ENCODE measurements around the gene ZDHHC3.
"Not testable (repeated sequence)": the region's sequence is repeated elsewhere in the genome, so short reads cannot be mapped to it uniquely, and the experiment has no call there.

ZDHHC3 gene

DNA sequence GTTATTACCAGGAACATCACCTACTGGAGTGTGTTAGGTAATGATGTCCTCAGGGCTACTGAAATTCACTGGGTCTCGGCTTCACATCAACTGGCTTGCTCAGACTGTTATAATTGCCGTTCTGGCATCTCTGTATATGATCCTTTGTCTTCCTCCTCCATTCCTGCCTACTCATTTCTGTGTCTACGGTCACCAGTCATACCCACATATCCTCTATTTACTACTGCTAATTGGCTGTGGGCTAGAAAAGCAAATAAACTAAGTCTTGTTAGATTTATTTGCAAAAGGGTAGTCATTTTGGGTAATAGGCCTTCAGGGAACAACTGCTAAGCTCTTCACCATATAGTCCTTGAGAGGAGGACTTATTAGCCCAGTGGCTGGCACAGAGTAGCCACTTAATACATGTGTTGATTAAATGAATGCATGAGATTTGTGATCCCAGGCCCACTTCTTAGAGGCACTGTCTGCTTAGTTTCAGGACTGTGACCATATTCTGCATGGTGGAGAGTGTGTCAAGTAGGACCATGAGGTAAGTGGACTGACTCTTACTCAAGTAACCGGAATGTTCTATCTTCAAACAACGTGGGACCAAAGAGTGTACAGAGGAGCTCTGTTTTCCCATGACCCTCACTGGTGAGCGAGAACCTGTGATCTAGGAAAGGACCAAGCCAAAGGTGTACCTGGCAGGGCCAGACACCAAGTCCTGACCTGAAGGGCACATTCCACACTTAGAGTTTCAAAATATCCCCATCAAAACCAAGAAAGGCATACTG lies 13.2 kb downstream of the ZDHHC3 start:
- H3K27ac Mint-ChIP-seq: no peak overlapping the region

DNA sequence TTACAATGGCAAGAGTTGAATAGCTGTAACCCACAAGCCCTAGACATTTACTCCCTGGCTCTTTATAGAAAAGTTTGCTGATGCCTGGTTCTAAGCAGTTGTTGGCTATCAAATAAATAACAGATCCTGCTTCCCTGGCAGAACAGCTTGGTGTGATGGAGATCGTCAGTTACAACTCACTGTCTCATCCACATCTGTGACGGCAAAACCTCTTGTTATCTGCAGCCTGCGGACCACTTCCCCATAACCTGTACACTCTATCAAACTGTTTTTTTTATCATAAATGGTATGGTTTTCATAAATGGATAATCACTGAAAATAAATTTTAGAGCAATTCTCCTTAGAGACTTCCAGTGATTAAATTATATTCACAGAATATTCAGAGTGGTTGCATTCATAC lies 14.1 kb downstream of the ZDHHC3 start:
- Mint-ChIP-seq H3K27ac (no peak overlapping the region), H3K27me3 (no peaks in the 10 kb centered on the region), H3K36me3 (peaks cover 6% of the 10 kb centered on the region), H3K9me3 (ENCODE audit: low read depth) (no peaks in the 10 kb centered on the region), H3K4me1 (ENCODE audit: low read depth) (peaks cover 46% of the 10 kb centered on the region), H3K4me3 (no peak overlapping the region)

More for the DNA sequence above, 13.2 kb downstream of the ZDHHC3 start:
- Mint-ChIP-seq H3K4me3 (no peak overlapping the region), H3K9me3 (ENCODE audit: low read depth) (no peaks in the 10 kb centered on the region), H3K4me1 (ENCODE audit: low read depth) (peaks cover 49% of the 10 kb centered on the region), H3K36me3 (peaks cover 3% of the 10 kb centered on the region), H3K27me3 (no peaks in the 10 kb centered on the region)

DNA sequence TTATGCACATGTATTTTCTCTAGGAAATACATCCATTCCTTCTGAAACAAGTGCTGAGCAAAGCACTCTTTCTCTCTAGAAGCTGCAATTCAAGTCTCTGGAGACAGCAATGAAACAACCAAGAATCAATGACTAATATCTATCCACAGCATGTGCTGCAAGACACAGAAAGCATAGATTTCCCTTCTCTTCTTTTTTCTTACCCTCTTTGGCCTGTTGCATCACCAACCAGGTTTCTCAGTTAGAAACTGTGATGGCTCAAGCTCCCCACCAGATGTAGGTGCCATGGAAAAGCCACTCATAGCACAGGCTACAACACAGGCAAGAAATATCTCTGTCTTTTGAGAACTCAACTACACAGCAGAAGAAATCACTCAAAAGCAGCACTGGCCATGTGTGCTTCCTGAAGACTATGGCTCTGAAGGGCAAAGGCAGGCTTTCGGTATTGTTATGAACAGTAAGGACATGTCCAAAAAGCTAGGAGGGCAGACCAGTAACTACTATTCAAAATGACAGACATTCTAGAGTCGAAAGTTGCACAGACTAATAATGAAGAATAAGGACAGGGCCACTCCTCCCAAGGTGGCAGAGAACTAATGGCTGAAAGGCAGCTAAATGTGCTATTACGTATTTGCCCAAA lies 15.5 kb downstream of the ZDHHC3 start:
- Mint-ChIP-seq H3K4me1 (ENCODE audit: low read depth) (peaks cover 38% of the 10 kb centered on the region), H3K27me3 (no peaks in the 10 kb centered on the region), H3K9me3 (ENCODE audit: low read depth) (no peaks in the 10 kb centered on the region), H3K4me3 (no peak overlapping the region), H3K27ac (no peak overlapping the region), H3K36me3 (peaks cover 5% of the 10 kb centered on the region)

DNA sequence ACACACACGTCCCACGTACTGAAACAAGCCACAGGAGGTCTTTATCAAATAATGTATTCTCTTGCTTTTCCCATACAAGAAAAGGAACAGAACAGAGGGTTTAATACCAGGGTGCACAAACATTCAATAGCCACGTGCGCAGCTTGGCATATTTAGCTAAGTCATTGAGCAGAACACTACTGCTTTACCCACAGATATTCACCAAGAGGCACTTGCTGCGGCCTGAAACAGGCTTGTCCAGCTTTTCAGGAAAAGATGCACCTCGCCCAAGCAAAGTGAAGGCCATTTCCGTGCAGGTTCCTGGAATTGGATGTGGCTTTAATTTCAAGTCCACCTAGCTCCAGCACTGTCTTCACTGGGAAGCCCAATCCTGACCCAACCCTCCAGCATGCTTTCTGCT lies 17.6 kb downstream of the ZDHHC3 start:
- Mint-ChIP-seq H3K27ac (no peak overlapping the region), H3K36me3 (peaks cover 5% of the 10 kb centered on the region), H3K4me3 (no peak overlapping the region), H3K9me3 (ENCODE audit: low read depth) (no peaks in the 10 kb centered on the region), H3K4me1 (ENCODE audit: low read depth) (peaks cover 30% of the 10 kb centered on the region), H3K27me3 (no peaks in the 10 kb centered on the region)

DNA sequence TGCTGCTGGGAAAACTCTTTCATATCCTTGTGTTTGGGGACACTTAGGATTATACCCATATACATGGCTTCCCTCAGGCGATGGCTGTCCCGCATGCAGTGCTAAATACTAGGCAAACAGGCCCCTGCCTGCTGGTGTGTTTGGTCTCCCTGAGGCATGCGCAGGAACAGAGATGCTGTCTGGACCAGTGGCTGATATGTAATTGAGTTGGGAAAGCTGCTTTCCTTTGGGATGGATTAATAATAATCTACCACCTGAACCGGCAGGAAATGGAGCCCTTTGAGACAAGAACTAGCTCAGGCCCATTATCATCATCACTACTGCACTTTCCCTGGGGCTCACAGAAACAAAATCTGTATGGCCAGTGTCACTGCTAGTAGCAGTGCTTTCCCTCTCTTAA lies 18.0 kb downstream of the ZDHHC3 start:
- Mint-ChIP-seq H3K9me3 (ENCODE audit: low read depth) (no peaks in the 10 kb centered on the region), H3K4me1 (ENCODE audit: low read depth) (peaks cover 26% of the 10 kb centered on the region), H3K4me3 (no peak overlapping the region), H3K27ac (no peak overlapping the region), H3K27me3 (no peaks in the 10 kb centered on the region), H3K36me3 (peaks cover 5% of the 10 kb centered on the region)

DNA sequence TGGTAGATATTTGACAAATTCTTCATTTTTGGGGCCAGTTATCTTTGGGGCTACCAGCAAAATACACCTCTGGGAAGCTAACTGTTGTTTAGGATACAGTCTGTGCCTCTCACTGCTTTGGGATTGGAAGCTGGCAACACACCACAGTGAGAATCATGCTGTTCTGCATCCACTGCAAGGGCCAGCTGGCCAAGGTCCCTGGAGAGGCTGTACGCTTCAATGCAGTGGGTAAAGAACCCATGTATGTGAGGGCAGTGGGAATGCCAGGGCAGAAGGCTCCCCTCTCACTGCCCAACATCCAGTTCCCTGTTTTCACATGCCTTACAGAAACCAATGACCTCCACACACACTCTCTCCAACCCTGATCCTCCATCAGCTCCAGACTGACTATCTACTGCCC lies 20.1 kb downstream of the ZDHHC3 start:
- peaks cover 5% of the 10 kb centered on the region for H3K36me3 Mint-ChIP-seq

DNA sequence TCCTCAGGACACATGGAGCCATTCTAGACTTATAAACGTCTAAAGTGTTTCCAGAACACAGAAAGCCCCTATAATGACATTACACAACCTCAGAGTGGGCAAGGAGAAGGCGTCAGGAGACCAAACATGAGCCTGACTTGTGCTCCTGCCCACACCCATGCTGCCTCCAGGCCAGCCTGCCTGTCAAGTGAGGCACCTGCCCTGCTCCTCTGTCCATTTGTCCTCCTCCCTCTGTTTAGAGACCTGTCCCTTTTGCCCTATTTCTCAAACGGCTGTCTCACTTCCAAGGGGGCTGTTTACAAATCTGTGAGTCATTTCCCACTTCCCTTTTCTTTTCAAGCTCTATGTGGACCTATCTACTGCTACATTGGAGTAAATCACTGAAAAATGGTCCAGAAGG lies 21.0 kb downstream of the ZDHHC3 start:
- peaks cover 5% of the 10 kb centered on the region for H3K36me3 Mint-ChIP-seq

More for the DNA sequence above, 20.1 kb downstream of the ZDHHC3 start:
- Mint-ChIP-seq H3K27ac (no peak overlapping the region), H3K4me1 (ENCODE audit: low read depth) (peaks cover 23% of the 10 kb centered on the region), H3K4me3 (no peak overlapping the region), H3K9me3 (ENCODE audit: low read depth) (no peaks in the 10 kb centered on the region), H3K27me3 (no peaks in the 10 kb centered on the region)

DNA sequence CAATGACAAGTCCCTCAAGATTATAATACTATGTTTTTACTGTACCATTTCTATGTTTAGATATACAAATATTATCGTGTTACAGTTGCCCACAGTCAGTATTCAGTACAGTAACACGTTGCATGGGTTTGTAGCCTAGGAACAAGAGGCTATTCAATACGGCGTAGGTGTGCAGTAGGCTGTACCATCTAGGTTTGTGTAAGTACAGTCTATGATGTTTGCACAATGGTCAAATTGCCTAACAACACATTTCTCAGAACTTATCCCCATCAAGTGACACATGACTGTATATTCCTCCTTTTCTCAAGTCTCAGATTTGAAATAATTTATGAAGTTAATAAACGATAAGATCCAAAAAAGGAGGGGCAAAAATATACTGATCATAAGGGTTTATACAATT lies 21.7 kb downstream of the ZDHHC3 start:
- Mint-ChIP-seq H3K27ac (no peak overlapping the region), H3K4me1 (ENCODE audit: low read depth) (peaks cover 20% of the 10 kb centered on the region), H3K9me3 (ENCODE audit: low read depth) (no peaks in the 10 kb centered on the region), H3K27me3 (no peaks in the 10 kb centered on the region), H3K4me3 (no peak overlapping the region), H3K36me3 (peaks cover 5% of the 10 kb centered on the region)

More for the DNA sequence above, 21.0 kb downstream of the ZDHHC3 start:
- peaks cover 20% of the 10 kb centered on the region for H3K4me1 Mint-ChIP-seq (ENCODE audit: low read depth)
- H3K4me3 Mint-ChIP-seq: no peak overlapping the region
- peak overlapping the region; percentile 55 for H3K27ac Mint-ChIP-seq
- H3K9me3 Mint-ChIP-seq (ENCODE audit: low read depth): no peaks in the 10 kb centered on the region
- H3K27me3 Mint-ChIP-seq: no peaks in the 10 kb centered on the region

DNA sequence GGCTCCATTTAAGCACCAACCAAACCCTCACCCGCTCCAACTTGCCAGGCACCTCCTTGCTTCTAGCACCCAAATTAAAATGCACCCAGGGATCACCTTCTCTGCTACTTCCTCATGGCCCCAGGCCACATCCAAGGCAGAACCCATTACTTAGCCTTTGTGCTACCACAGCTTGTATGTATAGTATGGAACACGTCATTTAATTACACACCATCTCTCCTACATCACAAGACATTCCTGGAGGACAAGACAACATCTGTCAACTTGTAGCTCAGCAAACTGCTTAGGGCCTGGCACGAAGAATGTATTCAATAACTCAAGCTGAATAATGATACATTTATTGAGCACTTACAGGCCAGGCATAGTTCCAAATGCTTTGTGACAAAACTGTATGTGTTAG lies 23.3 kb downstream of the ZDHHC3 start:
- peaks cover 20% of the 10 kb centered on the region for H3K4me1 Mint-ChIP-seq (ENCODE audit: low read depth)
- peaks cover 5% of the 10 kb centered on the region for H3K36me3 Mint-ChIP-seq
- no peak overlapping the region for H3K27ac Mint-ChIP-seq
- H3K9me3 Mint-ChIP-seq (ENCODE audit: low read depth): no peaks in the 10 kb centered on the region
- no peak overlapping the region for H3K4me3 Mint-ChIP-seq
- no peaks in the 10 kb centered on the region for H3K27me3 Mint-ChIP-seq

DNA sequence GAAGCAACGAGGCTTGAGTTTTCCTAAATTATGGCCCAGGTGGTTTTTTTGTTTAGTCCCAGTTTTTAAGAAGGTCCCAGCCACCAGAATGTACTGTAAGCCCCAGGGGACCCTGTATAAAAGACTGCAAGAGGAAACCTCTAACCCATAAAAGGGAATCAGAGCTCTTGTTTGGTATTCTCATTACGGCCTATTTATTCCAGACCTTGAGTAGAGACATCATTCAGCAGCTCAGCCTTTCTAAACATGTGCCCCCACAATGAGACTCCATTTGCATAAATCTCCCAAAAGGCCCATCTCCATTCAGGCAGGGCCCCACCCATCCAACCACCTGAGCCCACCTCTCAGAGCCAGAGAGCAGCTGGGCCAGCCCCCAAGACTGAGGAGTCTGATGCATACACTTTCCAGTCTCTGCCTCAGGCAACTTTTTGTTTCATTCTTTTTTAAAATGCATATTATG lies 25.7 kb downstream of the ZDHHC3 start:
- no peak overlapping the region for H3K4me3 Mint-ChIP-seq
- H3K9me3 Mint-ChIP-seq (ENCODE audit: low read depth): no peaks in the 10 kb centered on the region
- H3K27ac Mint-ChIP-seq: no peak overlapping the region
- H3K4me1 Mint-ChIP-seq (ENCODE audit: low read depth): peaks cover 10% of the 10 kb centered on the region
- no peaks in the 10 kb centered on the region for H3K27me3 Mint-ChIP-seq
- peaks cover 4% of the 10 kb centered on the region for H3K36me3 Mint-ChIP-seq

DNA sequence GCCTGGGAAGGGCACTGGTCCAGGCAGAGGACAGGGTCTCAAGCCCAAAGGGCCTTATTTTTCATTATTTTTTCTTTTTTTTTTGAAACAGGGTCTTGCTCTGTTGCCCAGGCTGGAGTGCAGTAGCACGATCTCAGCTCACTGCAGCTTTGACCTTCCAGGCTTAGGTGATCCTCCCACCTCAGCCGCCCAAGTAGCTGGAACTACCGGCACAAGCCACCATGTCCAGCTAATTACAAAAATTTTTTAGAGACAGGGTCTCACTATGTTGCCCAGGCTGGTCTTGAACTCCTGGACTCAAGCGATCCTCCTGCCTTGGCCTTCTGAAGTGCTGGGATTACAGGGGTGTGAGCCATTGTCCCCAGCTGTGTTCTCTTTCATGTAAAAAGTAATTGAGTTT lies 26.2 kb downstream of the ZDHHC3 start:
- H3K4me1 Mint-ChIP-seq (ENCODE audit: low read depth): peaks cover 10% of the 10 kb centered on the region
- not testable (repeated sequence) for H3K27me3 Mint-ChIP-seq; H3K36me3 Mint-ChIP-seq; H3K9me3 Mint-ChIP-seq (ENCODE audit: low read depth); H3K4me3 Mint-ChIP-seq; H3K27ac Mint-ChIP-seq

DNA sequence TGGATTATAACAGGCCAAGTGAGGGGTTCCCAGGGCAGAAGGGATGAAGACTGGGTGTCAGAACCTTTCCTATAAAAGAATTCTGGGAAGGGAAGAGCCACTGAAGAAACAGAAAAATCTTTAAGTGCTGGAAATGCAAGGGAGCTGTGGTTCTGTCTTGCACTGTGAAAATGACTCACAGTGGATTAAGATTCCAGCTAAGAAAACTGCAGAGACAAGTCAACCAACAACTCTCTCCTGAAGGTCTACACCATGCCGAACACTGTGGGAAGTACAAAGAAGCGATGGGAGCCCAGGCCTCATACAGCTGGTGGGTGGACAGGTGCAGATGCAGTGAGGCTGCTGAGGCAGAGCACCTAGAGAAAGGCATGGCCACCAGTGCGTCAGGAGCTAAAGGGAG lies 27.7 kb downstream of the ZDHHC3 start:
- no peaks in the 10 kb centered on the region for H3K27me3 Mint-ChIP-seq
- H3K9me3 Mint-ChIP-seq (ENCODE audit: low read depth): no peaks in the 10 kb centered on the region
- H3K4me1 Mint-ChIP-seq (ENCODE audit: low read depth): peaks cover 10% of the 10 kb centered on the region
- peaks cover 4% of the 10 kb centered on the region for H3K36me3 Mint-ChIP-seq
- H3K27ac Mint-ChIP-seq: no peak overlapping the region
- no peak overlapping the region for H3K4me3 Mint-ChIP-seq

DNA sequence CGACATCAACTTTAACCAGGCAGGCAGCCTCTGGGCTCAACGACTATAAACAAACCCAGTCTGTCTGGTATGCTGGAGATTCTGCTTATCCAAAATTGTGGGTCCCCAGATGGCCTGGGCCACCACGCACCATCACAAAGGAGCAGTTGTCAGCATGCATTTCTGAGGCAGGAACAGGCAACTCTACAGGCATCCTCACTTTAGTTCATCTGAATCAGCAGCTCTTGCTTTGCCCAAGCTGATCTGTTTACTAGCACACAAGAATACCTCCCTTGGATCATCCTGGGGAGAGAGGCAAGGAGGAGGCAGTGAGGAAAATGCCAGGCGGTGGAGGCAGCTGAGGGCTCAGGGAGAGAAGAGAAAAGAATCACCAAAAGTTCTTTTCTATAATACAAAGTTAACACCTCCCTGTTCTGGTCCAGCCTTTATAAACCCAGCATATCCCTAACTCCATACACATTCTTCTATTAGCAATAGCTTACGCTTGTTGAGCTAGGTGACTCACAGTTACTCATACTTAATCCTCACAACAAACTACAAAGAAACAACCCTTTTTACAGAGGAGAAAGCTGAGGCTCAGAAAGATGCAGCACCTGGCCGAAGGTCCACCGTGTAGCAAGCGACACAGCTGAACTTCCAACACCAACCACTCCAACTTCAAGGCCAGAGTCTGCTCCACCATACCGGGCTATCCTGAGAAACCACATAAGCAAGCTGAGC lies 33.6 kb downstream of the ZDHHC3 start:
- H3K36me3 Mint-ChIP-seq: peaks cover 7% of the 10 kb centered on the region

DNA sequence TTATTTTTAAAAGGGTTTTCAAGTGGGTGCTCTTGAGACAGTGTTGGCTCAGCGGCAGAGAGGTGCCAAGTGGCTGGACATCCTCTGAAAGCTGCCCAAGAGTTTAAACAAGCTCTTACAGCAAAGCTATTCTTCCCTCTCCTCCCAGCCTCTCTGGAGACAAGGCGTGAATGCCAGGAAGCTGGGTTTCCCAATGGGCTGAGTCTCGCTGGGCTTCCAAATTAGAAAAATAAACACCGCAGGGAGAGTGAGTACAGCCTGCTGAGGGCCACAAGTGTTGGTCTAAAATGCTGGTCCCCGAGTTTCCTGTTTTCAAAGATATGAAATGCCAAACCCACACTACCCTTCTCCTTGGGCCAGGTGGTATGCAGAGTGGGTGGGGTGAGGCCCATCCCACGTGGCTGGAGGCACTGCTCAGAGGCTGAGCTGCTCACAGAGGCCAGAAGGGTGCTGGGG lies 36.4 kb downstream of the ZDHHC3 start:
- Mint-ChIP-seq H3K36me3 (peaks cover 9% of the 10 kb centered on the region), H3K9me3 (ENCODE audit: low read depth) (no peaks in the 10 kb centered on the region), H3K27ac (no peak overlapping the region)

More for the DNA sequence above, 33.6 kb downstream of the ZDHHC3 start:
- Mint-ChIP-seq H3K4me1 (ENCODE audit: low read depth) (no peaks in the 10 kb centered on the region), H3K9me3 (ENCODE audit: low read depth) (no peaks in the 10 kb centered on the region), H3K4me3 (no peak overlapping the region), H3K27me3 (no peaks in the 10 kb centered on the region), H3K27ac (no peak overlapping the region)

More for the DNA sequence above, 36.4 kb downstream of the ZDHHC3 start:
- Mint-ChIP-seq H3K4me3 (no peak overlapping the region), H3K27me3 (no peaks in the 10 kb centered on the region), H3K4me1 (ENCODE audit: low read depth) (peaks cover 5% of the 10 kb centered on the region)

Measured in activated naive CD8-positive, alpha-beta T cell (primary cell).